ENCODE data around the gene SMARCB1.

The SMARCB1 gene

GRCh38 chr22:23762842-23763578, 23.8 kb upstream of the SMARCB1 start, which contains the start of gene C22orf15:
Gene C22orf15 (plus strand): TSS chr22:23762990. CDS start chr22:23763307, 317 bp downstream.
- DNase-seq (ENCODE audit: low read depth): no peak

GRCh38 chr22:23763579-23763945, 23.2 kb upstream of the SMARCB1 start:
- DNase-seq (ENCODE audit: low read depth): no peak

DNA sequence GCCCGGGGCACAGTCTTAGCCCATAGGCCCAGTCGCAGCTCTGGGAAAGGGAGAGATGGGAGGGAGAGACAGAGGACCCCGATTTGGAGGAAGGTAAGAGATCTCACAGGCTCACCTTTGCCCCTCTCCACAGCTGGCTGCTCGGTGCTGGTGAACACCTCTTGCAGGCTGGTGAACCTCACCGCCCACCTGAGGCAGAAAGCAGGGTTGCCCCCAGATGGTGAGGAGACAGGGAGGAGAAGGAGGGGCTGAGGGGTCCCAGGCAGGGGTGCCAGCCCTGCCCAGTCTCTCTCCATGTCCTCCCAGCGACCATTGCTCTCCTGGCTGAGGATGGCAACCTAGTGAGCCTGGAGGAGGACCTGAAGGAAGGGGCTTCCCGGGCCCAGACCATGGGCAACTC, 22.8 kb upstream of the SMARCB1 start:
- no peak for DNase-seq (ENCODE audit: low read depth)

DNA sequence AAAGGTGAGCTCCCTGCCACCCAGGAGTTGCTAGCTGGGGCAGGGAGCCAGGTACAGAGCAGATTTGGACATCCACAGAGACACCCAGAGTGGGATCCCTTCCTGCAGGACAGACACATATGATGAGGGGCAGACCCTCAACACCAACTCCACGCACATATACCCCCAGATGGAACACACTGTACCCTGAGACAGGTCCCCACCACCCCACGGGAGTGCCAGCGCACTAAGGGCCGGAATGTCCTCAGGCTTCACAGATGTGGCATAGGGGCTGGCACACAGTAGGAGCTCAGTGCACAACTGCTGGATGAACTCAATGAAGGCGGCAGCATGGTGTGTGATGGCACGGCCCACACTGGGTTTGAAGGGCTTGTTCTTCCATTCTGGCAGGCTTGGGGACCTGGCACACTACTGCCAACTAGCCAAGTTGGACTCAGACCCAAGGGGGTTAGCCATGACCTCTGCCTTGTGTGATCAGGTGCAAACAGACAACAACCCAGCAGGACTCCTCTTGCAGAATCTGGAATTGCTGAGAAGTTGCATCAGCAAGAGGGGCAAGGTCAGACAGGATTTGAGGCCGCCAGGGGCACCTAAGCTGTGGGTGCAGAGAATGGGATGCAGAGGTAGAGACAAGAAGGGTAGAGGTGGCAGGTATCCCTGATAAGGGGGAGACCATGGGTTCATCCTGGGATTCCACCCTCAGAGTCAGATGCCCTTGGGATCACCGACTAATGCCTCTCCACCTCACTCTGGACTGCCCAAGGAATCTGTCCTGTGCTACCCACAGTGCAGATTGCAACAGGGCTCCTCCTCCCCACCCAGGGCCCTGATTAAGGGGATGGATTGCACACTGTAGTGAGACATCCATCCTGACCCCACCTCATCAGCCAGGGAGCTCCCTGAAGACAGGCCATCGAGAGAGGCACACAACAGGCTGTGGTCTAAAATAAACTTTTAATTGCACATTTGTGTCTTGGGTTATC, 21.6 kb upstream of the SMARCB1 start:
- DNase-seq (ENCODE audit: low read depth): no peak

DNA sequence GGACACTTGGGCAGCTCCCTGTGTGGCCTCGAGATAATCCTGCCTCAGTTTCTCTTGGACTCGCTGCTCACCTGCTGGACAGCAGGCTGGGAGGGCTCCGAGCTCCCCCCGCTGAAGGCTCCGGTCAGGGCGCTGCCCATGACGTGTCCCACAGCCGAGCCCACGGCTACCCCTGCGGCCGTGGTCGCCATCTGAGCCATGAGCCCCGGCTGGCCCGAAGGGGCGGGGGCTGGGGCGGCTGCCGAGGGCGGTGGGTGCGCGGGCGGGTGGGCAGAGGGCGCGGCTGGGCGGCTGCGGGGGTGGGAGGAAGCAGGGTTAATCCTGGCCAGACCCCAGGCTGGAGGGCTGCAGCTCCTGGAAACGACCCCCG, 19.5 kb upstream of the SMARCB1 start:
- no peak for DNase-seq (ENCODE audit: low read depth)

DNA sequence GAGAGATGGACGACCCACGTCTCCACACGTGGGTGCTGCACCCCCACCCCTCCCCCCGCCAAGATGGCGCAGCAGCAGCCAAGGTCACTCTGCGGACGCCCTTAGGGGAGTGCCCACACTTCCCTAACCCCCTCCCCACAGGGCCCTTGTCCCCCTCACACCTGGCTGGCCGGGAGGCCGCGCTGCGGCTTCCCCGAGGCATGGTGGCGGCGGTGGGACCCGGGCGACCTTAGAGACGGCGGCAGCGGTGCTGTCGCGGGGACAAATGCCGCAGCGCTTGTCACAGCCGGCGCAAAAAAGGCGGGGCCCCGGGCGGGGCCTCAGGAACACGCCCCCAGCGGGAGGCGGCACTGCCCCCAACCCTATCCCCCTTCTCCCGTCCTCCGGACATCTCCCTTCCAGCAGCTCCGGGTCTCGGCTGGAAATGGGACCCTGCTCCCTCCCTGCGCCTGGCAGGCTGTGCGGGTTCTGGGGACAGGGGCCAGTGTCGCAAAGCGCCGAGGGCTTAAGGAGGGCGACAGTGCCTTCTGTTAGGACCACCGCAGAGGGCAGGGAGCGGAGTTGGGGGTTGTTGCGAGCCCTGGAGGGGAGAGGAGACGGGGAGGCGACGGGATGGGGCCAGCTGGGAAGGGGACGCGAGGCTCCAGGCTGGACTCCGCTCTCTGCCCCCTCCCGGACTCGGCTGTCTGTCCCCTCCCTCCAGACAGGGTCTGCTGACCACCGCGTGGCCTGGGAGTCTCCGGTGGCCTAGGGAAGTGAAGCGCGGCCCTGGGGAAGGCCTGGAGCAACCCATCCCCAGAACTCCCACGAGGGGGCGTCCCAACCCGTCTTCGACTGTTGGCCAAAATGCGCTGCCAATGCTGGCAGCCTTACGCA, 18.9 kb upstream of the SMARCB1 start, which contains the start of gene CHCHD10:
TSS of gene CHCHD10 (minus strand) at position 300 of the 876 bp plus-strand sequence. CDS start at position 202, 98 bp downstream.
- DNase-seq (ENCODE audit: low read depth): peak; percentile 48

DNA sequence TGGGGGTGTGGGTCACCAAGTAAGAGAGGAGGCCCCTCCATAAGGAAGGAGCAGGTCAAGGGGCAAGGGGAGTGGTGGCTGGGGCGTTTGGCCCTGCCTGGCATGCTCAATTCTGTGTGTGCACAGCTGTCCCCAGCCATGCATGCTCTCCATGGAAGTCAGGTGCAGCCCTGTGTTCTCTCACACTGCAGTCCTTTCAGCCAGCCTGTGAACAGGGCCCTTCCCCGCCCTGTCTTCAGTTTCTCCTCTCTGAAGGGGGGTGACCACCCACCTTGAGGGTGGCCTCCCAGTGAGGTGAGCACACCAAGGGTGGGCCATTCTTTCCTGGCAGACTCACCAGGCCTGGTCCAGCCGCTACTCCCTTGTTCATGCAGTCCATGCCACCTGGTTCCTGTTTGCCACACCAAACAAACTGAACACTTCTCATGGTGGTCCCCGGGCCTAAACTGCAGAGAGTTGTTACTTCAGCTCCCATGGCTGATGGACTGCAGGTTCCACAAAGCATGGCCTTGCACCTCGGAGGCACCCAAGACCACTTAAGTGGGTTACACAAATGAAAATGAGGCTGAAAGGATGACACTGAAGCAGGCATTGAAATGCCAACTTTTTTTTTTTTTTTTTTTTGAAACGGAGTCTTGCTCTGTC, 17.3 kb upstream of the SMARCB1 start:
- no peak for DNase-seq (ENCODE audit: low read depth)

DNA sequence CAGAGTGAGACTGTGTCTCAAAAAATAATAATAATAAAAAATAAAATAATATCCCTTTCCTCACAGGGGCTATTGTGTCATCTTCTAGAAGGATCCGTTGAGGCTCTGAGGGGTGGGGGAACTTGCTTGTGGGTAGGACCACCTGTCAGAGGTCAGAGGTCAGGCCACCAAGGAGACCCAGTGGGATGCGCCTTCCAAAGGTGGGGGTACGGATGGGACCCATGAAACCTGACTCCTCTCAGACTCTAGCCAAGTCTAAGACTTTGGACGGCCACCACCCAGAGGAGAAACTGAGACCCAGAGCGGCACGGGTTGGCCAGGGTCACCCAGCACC, 14.5 kb upstream of the SMARCB1 start:
- no peak for DNase-seq (ENCODE audit: low read depth)

- no peak for DNase-seq (ENCODE audit: low read depth)
Measured at GRCh38 chr22:23772649-23773473, 13.9 kb upstream of the SMARCB1 start, which contains the start of gene MMP11. Gene MMP11 (plus strand): TSS chr22:23772849. CDS start chr22:23772871, 22 bp downstream.

GRCh38 chr22:23773483-23774113, 13.2 kb upstream of the SMARCB1 start:
- DNase-seq (ENCODE audit: low read depth): no peak

- DNase-seq (ENCODE audit: low read depth): no peak
Measured at GRCh38 chr22:23774114-23774921, 12.4 kb upstream of the SMARCB1 start.

DNA sequence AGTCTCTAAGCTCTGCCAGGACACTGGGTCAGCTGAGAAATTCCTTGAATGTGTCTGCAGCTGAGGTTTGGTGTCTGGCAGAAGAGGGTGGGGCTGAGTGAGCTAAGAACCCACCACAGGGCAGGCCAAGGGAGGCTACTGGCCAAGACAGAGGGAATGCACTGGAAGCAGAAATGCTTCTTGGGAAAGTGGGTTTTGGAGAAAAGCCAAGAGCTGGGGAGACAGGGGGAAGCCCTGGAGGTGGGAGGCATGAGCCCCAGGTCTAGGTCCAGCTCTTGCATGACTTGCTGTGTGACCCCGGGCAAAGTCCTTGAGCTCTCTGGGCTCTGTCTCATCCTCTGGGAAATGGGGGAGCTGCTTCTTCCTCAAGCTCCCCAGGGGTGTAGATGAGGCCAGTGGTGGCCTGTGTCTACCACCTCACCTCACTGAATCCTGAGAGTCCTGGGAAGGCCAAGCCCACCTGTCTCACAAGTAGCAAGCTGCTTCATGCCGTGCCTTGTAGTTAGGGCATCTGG, 11.8 kb upstream of the SMARCB1 start:
- no peak for DNase-seq (ENCODE audit: low read depth)

- no peak for DNase-seq (ENCODE audit: low read depth)
Measured at GRCh38 chr22:23775779-23776375, 10.9 kb upstream of the SMARCB1 start.

GRCh38 chr22:23777776-23778576, 8.8 kb upstream of the SMARCB1 start:
- DNase-seq (ENCODE audit: low read depth): no peak

GRCh38 chr22:23778577-23778900, 8.2 kb upstream of the SMARCB1 start:
- no peak for DNase-seq (ENCODE audit: low read depth)

- no peak for DNase-seq (ENCODE audit: low read depth)
Measured at GRCh38 chr22:23779083-23779482, 7.7 kb upstream of the SMARCB1 start.

DNA sequence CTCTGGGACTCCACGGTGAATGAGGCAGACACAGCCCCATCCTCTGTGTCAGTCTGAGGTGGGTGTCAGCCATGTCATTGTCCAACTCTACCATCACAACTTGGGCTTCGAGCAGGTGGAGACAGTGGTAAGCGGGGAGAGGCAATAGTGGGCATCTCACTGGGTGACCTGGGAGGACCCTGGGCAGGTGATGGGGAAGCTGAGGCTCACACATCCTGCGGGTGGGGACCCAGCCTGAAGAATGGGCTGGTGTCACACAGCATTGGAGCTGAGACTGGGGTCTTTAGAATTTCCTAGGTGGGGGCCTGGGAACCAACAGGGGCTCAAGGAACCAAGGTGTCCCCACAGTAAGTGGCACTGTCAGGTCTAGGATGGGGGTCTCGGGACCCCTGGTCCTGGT, 7.0 kb upstream of the SMARCB1 start:
- DNase-seq (ENCODE audit: low read depth): no peak
